ENCODE results near the gene ACOT4.
"Not testable (repeated sequence)": the region's sequence is repeated elsewhere in the genome, so short reads cannot be mapped to it uniquely, and the experiment has no call there.

ACOT4 gene, protein sequence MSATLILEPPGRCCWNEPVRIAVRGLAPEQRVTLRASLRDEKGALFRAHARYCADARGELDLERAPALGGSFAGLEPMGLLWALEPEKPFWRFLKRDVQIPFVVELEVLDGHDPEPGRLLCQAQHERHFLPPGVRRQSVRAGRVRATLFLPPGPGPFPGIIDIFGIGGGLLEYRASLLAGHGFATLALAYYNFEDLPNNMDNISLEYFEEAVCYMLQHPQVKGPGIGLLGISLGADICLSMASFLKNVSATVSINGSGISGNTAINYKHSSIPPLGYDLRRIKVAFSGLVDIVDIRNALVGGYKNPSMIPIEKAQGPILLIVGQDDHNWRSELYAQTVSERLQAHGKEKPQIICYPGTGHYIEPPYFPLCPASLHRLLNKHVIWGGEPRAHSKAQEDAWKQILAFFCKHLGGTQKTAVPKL

DNA sequence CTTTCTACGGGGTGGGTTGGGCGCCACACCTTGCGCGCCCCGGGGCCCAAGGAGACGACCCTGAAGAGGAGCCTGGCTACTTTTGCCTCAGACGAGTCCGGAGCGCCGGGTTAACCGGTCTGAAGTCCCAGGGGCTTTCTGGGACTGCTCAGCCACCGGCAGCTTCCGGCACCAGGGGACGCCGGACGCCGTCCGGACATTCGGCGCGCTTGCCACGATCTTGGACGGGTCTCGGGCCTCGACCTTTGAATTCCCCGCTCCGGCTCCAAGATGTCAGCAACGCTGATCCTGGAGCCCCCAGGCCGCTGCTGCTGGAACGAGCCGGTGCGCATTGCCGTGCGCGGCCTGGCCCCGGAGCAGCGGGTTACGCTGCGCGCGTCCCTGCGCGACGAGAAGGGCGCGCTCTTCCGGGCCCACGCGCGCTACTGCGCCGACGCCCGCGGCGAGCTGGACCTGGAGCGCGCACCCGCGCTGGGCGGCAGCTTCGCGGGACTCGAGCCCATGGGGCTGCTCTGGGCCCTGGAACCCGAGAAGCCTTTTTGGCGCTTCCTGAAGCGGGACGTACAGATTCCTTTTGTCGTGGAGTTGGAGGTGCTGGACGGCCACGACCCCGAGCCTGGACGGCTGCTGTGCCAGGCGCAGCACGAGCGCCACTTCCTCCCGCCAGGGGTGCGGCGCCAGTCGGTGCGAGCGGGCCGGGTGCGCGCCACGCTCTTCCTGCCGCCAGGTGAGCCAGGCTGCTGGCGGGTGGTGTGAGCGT, at the start of gene ACOT4:
TSS of gene ACOT4 (plus strand) at position 184 of the 760 bp plus-strand sequence. CDS start at position 271, 87 bp downstream.
- H3K27ac ChIP-seq, result no peak within 1 kb of the TSS
- TF ChIP-seq, protein P1, sequence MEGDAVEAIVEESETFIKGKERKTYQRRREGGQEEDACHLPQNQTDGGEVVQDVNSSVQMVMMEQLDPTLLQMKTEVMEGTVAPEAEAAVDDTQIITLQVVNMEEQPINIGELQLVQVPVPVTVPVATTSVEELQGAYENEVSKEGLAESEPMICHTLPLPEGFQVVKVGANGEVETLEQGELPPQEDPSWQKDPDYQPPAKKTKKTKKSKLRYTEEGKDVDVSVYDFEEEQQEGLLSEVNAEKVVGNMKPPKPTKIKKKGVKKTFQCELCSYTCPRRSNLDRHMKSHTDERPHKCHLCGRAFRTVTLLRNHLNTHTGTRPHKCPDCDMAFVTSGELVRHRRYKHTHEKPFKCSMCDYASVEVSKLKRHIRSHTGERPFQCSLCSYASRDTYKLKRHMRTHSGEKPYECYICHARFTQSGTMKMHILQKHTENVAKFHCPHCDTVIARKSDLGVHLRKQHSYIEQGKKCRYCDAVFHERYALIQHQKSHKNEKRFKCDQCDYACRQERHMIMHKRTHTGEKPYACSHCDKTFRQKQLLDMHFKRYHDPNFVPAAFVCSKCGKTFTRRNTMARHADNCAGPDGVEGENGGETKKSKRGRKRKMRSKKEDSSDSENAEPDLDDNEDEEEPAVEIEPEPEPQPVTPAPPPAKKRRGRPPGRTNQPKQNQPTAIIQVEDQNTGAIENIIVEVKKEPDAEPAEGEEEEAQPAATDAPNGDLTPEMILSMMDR (conservative IDR thresholded peaks at IDR 0.05), result no peak
- no peak for TF ChIP-seq ZFX (IDR thresholded peaks at IDR 0.05)

DNA sequence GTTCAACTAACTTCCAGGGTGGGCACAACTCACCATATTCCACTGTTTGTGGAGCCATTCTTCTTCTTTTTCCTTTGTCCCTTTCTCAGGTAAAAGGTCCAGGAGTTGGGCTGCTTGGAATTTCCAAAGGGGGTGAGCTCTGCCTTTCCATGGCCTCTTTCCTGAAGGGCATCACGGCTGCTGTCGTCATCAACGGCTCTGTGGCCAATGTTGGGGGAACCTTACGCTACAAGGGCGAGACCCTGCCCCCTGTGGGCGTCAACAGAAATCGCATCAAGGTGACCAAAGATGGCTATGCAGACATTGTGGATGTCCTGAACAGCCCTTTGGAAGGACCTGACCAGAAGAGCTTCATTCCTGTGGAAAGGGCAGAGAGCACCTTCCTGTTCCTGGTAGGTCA, 48.7 kb upstream of the ACOT4 start:
- not testable (repeated sequence) for H3K27ac ChIP-seq

DNA sequence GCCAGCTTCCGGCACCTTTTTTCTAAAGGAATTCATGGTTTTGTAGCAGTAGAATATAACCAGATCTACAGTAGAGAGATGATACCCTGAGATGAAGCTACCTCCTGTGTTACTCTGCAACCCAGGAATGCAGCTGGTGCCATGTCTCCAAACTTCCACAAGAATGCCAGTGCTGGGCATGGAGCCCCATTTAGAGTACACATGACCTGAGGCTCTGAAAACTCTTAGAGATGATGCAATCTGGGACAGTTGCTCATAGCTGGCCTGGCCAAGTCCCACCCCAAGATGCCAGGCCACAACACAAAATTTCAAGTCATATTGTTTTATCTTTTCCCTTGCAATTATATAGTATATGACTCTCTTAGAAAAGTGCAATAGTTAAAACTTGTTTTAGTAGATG, 46.3 kb upstream of the ACOT4 start:
- H3K27ac ChIP-seq, result not testable (repeated sequence)

DNA sequence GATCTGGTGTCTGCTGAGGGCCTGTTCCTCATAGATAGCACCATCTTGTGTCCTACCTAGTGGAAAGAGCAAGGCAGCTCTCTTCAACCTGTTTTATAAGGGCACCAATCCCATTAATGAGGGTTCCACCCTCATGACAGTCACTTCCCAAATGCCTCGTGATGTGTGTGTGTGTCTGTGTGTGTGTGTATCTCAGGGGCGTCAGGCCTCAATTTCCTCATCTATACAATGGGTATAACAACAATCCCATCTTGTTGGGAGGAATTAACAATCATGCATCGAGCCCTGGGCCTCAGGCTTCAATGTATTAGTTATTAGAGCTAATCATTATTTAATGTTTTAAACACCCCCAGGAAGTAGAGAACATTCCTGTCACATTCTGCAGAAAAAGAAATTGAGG, 42.6 kb upstream of the ACOT4 start:
- H3K27ac ChIP-seq, result not testable (repeated sequence)

DNA sequence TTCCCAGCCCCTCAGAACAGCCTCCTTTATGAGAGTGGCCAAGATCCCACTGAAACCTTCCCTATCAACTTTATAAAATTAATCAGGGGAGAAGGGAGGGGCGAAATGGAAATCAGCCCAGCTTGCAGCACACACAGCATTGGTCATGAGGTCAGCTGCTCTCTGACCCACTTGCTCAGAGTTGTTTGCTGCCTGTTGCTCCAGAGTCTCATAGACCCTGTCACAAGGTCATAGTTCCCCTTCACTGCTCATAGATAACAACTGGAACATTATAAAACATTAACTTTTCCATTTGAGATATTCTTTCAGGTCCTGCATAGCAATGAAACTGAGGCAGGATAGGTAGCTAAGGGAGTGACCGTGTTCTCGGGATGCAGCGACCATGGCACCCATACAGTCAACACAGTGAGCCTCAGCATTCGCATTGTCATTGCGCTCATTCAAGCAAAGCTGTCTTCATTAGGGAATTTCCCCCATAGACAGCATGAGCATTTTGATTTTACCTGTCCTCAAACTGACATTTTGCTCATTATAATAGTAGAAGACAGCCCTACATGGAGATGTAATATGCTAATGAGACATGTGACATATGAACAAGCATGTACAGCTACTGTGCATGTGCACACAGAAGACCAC, 41.7 kb upstream of the ACOT4 start:
- not testable (repeated sequence) for H3K27ac ChIP-seq

DNA sequence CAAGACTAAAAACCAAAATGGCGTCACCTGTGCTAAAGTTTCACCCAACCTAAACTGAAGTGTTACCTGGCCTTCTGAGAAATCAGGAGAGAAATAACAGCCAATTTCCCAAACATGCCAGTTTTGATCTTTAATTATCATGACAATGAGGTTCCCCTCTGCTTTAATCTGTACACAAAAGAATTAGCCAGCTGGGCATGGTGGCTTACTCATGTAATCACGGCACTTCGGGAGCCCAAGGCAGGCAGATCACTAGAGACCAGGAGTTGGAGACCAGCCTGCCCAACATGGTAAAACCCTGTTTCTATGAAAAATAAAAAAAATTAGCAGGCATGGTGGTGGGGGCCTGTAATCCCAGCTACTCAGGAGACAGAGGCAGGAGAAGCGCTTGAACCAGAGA, 37.8 kb upstream of the ACOT4 start:
- H3K27ac ChIP-seq, result no peak overlapping the region
- TF ChIP-seq ZFX (IDR thresholded peaks at IDR 0.05), result no peak
- TF ChIP-seq, protein P1 (conservative IDR thresholded peaks at IDR 0.05), result no peak

DNA sequence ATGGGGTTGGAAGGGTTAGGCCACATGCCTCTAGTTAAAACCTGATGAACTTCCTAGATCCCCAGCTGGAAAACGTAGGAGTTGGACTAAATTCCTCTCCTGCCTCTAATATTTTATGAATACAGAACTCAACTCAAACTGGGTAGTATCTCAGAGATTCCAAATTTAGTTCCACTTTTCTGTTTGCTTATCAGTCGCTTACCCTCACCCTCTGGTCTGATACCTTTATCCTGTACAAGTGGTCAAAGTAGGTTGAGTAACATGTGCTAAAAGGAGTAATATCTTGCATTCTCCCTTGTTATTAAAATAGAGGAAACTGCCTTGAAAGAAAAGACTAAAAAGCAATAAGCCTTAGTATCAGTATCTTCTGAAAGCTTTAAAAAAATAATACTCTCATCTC, 34.5 kb upstream of the ACOT4 start:
- H3K27ac ChIP-seq, result not testable (repeated sequence)

DNA sequence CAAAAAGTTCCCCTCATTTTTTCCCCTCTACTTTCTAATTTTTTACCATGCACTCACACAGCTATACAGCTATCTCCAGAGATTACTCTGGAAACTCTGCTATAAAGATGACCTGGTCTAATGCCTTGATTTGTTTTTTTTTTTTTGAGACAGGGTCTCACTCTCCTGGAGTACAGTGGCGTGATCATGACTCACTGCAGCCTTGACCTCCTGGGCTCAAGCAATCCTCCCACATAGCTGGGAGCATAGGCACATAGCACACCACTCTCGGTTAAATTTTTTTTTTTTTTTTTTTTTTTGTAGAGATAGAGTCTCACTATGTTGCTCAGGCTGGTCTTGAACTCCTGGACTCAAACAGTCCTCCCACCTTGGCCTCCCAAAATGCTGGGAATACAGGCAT, 33.4 kb upstream of the ACOT4 start:
- H3K27ac ChIP-seq, result not testable (repeated sequence)

DNA sequence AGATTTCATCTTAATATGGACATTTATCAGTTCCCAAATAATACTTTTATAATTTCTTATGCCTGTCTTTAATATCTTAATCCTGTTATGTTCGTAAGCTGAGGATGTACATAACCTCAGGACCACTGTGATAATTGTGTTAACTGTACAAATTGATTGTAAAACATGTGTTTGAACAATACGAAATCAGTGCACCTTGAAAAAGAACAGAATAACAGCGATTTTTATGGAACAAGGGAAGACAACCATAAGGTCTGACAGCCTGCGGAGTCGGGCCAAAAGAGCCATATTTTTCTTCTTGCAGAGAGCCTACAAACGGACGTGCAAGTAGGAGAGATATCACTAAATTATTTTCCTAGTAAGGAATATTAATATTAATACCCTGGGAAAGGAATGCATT, 29.4 kb upstream of the ACOT4 start:
- not testable (repeated sequence) for H3K27ac ChIP-seq

DNA sequence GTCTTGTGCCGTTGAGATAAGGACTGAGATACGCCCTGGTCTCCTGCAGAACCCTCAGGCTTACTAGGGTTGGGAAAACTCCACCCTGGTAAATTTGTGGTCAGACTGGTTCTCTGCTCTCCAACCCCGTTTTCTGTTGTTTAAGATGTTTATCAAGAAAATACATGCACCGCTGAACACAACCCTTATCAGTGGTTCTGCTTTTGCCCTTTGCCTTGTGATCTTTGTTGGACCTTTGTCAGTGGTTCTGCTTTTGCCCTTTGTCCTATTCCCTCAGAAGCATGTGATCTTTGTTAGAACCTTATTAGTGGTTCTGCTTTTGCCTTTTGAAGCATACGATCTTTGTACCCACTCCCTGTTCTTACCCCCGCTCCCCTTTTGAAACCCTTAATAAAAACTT, 29.0 kb upstream of the ACOT4 start:
- not testable (repeated sequence) for H3K27ac ChIP-seq

DNA sequence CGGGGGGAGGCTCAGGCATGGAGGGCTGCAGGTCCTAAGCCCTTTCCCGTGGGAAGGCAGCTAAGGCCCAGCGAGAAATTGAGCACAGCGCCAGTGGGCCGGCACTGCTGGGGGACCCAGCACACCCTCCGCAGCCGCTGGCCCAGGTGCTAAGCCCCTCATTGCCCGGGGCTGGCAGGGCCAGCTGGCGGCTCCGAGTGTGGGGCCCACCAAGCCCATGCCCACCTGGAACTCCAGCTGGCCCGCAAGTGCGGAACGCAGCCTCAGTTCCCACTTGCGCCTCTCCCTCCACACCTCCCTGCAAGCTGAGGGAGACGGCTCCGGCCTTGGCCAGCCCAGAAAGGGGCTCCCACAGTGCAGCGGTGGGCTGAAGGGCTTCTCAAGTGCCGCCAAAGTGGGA, 25.2 kb upstream of the ACOT4 start:
- not testable (repeated sequence) for H3K27ac ChIP-seq

DNA sequence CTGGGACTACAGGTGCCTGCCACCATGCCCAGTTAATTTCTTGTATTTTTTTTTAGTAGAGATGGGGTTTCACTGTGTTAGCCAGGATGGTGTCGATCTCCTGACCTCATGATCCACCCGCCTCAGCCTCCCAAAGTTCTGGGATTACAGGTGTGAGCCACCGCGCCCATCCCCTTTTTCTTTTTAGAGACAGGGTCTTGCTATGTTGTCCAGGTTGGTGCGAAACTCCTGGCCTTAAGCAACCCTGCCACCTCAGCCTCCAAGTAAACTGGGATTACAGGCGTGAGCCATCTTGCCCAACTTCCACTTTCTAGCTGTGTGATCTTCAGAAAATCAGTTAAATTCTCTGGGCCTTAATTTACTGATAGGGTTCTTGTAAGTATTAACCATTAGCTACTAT, 24.7 kb upstream of the ACOT4 start:
- not testable (repeated sequence) for H3K27ac ChIP-seq

DNA sequence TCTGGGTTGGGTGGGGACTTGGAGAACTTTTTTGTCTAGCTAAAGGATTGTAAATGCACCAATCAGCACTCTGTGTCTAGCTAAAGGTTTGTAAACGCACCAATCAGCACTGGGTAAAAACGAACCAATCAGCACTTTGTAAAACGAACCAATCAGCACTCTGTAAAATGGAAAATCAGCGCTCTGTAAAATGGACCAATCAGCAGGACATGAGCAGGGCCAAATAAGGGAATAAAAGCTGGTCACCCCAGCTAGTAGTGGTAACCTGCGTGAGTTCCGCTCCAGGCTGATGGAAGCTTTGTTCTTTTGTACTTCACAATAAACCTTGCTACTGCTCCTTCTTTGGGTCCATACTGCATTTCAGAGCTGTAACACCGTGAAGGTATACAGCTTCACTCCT, 24.3 kb upstream of the ACOT4 start:
- TF ChIP-seq ZFX (IDR thresholded peaks at IDR 0.05), result no peak
- TF ChIP-seq, protein P1 (conservative IDR thresholded peaks at IDR 0.05), result no peak
- no peak overlapping the region for H3K27ac ChIP-seq
